Prostate gland (tissue), 2 donors: ENCODE data around the gene NXPH1.

Source experiments
- CTCF ChIP-seq, 4 experiments: fragments of 200-600 bp in 2 of 4; fragments of 450-650 bp in 2 of 4; sonication (generic) in 2 of 4; IDR thresholded peaks; 1 replicate in 3 of 4; 2 replicates in 1 of 4; pipeline ENCODE4 v1.5.1; 2016 to 2019; ENCODE audit warnings: antibody characterized with exemption in 4 of 4, mild to moderate bottlenecking in 2 of 4, moderate library complexity in 2 of 4
- POLR2A ChIP-seq: fragments of 450-650 bp; IDR thresholded peaks from one replicate; pipeline ENCODE4 v1.6.1; 2016; ENCODE audit warnings: antibody characterized with exemption, mild to moderate bottlenecking

GRCh38 chr7:8491544-8492489, 58.4 kb downstream of the NXPH1 start:
- TF ChIP-seq POLR2A (no peak), CTCF (IDR thresholded peaks at IDR 0.05) (no peak)
